Panc1 (cell line): Measurements from ENCODE around the gene TMEM131.

ENCODE experiments used
- CTCF ChIP-seq: fragments of 450-650 bp; IDR thresholded peaks from 2 replicates; pipeline ENCODE4 v1.5.1; 2017; ENCODE audit warnings: mild to moderate bottlenecking
- POLR2AphosphoS5 ChIP-seq: IDR thresholded peaks from 2 replicates; pipeline ENCODE4 v1.6.1; 2012; ENCODE audit warnings: mild to moderate bottlenecking, low read depth, low read length, moderate library complexity
- REST ChIP-seq, 2 experiments: IDR thresholded peaks; 2 replicates each; pipeline ENCODE4 v1.6.1; 2011 to 2012; ENCODE audit warnings: low read depth in 2 of 2, control low read depth in 1 of 2, low read length in 1 of 2, mild to moderate bottlenecking in 1 of 2, moderate library complexity in 1 of 2; ENCODE audit not compliant: insufficient read depth in 1 of 2
- TCF7L2 ChIP-seq: IDR thresholded peaks from 2 replicates; pipeline ENCODE4 v1.6.1; 2011; ENCODE audit warnings: mild to moderate bottlenecking, low read depth, low read length, inconsistent platforms

DNA sequence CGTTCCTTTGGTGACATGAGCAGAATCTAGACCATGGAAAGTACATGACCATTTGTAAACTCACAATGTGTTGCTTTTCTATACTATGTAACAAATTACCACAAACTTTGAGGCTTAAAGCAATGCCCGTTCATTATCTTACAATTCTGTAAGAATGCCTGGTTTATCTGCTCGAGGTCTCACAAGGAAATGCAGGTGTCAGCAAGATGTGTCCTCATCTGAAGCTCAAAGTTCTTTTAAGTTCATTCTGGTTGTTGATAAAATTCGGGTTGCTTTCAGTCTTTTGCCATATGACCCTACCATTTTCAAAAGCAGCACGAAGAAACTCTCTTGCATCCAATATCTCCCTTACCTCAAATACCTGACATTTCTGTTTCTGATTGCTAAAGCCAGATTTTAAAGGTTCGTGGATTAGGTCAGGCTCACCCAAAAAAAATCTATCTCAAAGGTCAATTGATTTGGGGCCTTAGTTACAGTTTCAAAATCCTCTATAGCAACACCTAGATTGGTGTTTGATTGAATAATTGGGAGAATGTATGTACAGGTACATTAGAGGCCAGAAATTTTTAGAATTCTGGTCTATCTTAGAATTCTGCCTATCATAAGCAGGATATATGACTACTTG is 125.9 kb downstream of the TMEM131 start:
- TF ChIP-seq CTCF: no peak
- no peak for TF ChIP-seq POLR2AphosphoS5
- no peak for TF ChIP-seq TCF7L2
- no peak for TF ChIP-seq REST (IDR thresholded peaks at IDR 0.05; ENCODE audit: insufficient read depth in 1 of 2, low read depth in 2 of 2, low read length in 1 of 2)
